Measurements from ENCODE around the gene LRFN2.

Gene LRFN2

DNA sequence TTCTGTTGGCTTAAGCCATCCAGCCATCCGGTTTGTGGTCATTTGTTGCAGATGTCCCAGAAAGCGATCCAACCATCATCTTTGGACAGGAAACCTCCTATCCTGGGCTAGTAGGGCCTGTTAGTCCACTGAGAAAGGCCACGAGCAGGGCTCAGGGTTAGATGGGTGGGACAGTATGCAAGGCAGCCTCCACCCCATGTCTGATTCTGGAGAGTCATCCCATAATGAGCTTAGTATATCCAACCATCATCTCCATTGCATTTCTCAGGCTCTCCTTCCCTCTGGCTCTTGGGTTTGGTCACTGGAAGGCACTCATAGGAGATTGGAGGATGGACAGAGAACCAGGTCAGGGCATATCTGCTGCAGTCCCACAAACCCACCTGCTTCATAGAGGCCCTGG, 117.8 kb downstream of the LRFN2 start:
- DNase-seq = no peak

DNA sequence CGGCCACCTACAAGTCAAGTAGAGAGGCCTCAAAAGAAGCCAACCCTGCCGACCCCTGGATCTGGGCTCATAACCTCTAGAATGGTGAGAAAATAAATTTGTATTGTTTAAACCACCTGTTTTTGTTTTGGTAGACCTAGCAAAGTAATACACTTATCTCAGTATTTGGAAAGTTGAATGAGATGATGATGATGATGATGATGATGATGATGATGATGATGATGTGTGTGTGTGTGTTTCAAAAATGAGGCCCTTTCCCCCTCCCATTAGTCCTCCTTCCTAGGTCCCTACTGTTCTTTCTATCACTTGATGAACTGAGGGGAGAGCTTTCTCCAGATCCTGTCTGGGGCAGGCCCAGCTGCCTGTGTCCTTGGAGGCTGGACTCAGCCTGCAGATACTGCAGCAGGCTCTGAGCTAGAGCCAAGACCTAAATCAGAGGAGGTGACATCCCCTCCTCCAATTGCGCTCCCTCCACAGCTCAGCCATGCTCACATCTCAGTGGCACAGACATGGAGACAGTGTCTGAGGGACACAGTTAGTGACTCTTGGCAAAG, 120.1 kb downstream of the LRFN2 start:
- no peak for DNase-seq

DNA sequence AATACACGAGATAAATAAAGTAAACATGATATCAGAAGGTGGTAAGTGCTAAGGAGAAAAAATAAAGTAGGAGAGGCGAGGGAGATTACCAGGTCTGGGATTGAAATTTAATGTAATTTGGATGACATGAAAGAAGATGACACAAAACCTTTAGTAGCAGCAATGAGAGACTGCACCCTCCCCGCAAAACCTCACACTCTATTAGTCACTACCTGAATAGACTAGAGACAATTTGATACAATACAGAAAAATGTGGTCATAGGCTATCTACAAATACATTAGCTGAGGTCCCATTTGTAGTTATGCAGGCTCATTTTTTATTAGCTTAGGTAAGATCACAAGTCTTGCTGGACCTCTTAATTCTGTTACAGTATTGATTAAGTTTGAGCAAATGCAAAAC, 125.5 kb downstream of the LRFN2 start:
- no peak for DNase-seq

DNA sequence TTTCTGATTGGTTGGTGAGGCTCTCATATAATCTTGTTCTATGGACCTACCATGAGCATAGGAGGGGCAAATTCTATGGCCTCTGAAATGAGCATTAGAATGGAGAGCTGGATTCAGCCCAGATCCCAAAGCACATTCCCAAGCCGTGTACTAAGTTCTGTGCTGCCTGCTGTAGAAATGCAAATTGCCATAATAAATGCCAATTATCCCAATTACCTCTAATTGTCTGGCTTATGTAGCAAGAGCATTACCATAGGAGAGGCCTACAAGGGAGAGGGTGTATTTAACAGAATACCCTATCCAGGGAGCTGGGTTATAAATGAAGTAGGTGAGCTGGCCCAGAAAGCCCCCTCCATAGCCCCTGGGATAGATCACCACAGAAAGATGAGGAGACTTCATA, 126.8 kb downstream of the LRFN2 start:
- no peak for DNase-seq

DNA sequence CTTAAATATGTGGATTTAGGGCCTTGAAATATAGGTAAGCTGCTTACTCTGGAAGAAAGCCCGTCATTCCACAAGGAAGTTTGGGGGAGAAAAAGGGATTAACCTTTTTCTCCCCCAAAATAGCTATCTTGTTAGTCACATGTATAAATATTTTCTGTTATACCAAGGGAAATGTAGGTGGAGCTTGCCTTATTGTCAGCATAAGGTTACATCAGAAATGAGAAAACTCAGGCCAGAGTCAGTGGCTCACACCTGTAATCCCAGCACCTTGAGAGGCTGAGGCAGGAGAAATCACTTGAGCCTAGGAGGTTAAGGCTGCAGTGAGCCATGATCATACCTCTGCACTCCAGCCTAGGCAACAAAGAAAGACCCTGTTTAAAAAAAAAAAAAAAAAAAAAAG, 129.9 kb downstream of the LRFN2 start:
- no peak for DNase-seq

DNA sequence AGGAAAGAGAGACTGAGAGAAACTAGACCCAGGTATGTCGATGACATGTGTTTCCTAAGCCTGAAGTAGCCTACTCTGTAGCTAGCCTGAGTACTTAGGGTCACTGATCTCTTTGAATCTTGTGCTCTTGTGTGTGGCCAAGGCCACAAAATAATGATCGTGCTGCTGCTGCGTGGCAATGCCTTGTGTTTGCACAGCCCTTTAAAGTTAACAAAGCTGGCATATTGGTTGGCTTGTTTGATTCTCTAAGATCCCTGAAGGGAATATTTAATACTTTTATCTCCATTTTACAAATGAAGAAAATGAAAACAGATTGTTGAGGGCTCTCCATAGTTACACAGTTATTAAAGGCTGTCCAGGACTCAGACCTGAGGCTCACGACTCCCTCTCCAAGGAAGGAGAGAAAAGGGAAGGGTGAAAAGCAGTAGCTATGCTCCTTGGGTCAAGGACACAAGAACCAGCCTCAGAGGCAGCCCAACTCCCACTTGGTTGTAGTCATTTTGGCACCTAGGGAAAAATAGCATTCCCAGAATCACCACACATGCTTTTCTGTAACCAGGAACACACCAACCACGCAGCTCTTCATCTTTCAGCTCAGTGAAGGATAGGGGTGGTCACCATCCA, 130.7 kb downstream of the LRFN2 start:
- DNase-seq = no peak

DNA sequence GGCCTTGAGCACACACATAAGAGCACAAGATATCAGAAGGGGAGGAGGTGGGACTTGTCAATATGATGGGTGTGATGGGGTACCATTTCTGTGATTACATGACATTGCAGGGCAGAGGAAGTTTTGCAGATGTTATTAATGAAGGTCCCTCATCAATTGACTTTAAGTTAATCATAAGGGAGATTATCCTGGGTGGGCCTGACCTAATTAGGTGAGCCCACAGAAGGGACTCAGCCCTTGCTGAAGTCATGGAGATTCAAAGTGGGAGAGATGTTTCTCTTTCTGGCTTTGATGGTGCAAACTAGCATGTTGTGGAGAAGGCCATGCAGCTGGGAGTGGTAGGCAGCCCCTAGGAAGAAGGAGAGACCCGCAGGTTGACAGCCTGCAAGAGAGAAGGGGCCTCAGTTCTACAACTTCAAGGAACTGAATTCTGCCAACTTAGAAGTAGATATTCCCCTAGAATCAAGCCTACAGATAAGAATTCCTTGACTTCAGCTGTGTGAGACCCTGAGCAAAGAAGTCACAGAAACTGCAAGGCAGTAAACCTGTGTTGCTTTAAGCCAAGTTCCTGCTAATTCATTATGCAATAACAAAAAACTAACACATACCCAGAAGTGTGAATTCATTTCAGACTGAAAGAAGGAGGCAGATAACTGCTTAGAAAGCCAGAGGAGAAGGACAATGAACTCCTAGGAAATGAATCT, 131.3 kb downstream of the LRFN2 start:
- DNase-seq = no peak

DNA sequence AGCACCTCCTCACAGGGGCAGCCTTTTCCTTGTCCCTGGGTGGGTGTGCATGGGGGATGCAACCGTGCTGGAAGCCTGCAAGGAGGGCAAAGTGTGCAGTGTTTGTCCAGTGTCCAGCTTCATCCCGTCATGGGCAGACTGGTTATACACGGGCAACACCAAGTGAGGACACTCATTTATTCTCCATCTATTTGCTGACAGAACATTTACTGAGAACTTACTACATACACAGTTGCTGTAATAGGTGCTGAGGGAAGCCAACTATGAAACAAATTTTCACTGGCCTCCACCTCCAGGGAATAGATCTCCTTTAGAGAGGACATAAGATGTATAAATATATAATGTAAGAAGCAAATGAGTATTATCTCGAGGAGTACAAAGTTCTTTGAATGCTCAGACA, 136.7 kb downstream of the LRFN2 start:
- DNase-seq = no peak

DNA sequence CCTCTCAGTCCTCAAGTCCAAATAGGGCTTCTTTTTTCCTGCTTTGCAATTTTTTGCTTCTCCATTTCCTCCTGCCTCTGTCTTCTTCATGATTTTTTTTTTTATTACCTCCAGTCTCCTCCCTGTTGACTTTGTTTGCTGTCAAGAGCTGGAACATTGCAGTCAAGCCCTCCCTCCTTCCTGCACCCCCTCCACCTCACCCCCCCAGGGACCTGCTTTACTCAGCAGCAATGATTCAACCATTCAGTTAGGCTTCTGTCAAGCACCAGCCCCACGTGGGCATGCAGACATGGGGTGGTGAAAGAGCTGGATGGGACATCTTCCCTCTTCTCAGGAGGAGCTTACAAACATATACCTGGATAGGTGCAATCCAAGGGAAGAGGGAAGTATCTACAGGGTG, 142.4 kb downstream of the LRFN2 start:
- peak; percentile 32 for DNase-seq

DNA sequence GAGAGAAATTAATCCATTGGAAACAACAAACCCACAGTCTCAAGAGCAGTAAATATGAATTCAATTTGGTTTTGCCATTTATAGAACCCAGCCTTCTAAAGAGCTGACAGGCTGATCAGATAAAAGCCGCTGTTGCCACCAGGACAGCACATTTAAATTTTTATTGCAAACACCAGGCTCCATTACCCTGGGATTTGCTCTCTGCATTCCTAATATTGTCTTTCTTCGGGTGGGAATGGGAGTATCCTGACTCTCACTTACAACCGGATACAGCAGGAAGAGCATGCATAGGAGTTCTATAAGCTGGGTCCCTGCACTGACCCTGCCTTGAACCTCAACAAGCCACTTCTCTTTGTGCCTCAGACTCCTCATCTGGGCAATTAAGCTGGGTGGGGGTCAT, 142.9 kb downstream of the LRFN2 start:
- no peak for DNase-seq

DNA sequence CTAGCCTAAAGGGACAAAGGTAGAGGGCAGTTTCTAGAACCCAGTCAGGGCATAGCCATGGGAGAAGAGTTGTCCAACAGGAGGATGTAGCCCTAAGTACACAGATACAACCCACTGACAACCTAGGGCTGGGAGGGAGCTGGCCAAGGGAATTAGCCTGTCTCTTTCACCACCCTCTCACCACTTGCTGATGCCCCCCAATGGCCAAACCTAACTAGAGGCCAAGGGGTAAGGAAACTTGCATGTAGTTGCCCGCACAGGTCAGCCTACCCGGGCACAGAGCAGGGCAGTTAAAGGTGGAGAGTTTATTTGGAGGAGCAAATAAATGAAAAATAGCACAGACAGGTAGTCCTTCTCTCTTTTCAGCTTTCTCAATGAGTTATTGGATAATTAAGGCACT, 143.3 kb downstream of the LRFN2 start:
- DNase-seq = no peak

DNA sequence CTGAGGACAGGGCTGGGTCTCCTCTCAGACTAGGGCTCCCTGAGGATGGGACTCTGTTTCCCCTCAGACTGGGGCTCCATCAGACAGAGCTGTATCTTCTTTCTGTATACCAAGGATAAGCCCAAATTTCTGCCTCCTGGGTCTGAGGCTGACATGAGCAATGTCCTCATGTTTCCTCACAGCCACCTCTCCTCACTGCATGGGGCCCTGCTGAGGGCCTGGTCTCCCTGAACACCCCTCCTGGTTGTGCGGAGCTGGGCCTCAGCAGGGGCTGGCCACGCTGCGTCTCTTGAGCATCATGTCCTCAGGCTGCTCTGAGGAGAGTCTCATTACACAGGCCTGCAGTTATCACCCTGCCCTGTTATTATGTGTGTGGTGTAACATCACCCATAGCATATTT, 144.6 kb downstream of the LRFN2 start:
- no peak for DNase-seq

DNA sequence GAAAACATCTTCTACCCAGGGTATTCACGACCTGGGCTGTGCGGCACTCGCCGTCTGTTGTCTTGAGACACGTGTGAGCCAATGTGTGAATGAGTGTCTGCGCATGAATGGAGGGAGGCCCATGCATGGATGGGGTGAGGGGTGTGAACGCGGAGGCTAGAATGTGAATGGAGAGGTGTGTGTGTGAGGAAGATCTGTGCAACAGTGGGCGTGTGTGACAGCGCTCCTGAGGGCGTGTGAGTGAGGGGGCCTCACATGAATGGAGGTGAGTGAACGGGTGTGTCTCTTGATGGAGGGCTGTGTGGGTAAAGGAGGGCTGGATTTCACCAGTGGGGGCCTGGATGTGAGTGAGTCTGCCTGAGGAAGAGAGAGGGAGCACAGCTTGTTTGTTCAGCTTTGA, 146.0 kb downstream of the LRFN2 start:
- DNase-seq = no peak

DNA sequence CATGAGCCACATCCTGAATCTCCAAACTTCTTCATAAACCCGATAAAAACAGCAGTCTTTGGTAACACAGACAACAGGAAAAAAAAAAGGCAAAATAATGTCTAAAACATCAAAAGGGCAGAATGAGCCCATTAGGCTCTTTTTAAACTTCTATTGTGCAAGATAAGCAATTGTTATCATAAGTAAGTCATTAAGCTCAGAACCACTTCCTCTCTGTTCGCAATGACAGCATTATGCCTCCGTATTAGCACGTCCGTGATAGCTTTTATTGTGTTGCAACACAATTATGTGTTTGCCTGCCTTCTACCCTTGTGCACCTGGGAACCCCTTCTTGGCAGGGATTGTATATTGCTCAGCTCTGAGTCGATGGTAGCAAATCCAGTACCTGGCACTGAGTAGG, 147.1 kb downstream of the LRFN2 start:
- no peak for DNase-seq

DNA sequence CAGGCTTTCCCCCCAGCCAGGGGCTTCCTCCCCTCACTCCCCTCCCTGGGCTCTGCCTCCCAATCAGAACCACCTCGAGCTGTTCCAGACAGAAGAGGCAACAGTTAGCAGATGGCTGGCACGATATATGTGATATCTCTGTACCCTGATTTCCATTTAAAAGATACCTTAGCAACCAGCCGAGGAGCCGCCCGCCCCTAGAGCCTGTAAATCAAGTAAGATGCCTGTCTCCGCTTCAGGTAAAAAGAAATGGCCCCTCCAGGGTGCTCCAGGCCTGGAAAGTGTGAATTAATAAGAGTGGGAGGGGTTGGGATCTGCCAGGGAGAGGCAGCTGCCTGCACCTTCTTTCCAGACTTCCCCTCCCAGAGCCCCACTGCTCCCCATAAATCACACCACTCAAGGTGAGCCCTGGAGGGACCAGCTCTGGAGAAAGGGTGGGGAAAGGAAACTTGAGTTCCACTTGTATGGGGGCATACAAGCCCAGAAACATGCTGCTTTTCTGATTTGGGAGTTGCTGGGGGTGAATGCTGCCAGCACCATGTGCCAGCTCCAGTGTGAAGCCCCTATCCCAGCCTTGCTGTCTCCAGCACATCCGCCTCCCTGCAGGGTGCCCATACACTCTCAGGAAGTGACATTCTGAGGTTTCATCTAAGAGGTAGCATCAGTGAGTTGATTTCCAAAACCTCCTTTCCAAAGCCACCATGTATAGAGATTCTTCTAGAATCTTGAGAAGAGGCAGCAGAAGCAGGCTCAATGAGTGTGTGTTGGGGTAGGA, 148.0 kb downstream of the LRFN2 start:
- no peak for DNase-seq

DNA sequence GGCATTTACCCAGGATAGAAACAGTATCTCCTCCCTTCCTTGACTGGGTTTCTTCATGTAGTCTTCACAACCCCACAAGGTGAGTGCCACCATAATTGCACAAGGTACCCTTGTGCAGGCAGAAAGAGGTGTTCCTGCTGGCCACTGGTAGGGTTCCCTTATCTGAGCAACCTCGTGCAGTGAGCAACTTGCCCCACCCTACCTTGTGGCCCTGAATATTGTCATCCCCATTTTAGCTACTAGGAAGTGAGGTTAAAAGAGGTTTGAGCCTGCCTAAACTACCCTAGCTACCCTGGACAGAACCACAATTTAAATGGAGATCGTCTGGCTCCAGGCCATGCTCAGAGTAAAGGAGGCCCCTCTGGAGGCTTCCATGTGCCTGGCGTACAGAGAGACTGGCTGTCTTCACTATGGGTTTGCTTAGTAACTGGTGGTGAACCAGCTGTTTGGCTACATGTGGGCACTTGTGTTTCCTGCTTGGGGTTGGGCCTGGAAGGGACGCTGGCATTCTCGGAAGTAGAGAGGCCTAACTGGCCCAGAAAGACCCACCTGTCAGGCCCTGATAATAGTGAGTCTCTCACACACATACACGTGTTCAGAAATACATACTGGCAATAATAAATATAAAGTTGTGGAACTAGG, 148.8 kb downstream of the LRFN2 start:
- no peak for DNase-seq

DNA sequence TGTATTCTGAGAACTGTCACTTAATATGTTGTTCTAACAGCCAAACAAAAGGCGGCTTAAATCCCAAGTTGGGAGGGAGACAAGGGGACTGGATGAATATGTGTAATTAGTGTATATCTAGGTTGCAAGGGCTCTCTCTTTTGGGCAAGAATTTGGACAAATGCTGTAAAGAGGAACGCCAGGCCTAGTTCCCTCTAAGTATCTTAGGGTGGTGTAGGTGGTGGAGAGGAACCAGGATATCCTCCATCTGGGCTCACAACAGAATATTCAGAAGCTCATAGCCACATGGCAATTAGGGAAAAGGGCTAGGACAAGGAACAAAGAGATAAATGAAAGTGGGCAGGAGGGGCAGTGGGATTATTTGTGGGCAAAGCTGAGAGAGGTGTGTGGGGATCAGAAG, 149.5 kb downstream of the LRFN2 start:
- no peak for DNase-seq

DNA sequence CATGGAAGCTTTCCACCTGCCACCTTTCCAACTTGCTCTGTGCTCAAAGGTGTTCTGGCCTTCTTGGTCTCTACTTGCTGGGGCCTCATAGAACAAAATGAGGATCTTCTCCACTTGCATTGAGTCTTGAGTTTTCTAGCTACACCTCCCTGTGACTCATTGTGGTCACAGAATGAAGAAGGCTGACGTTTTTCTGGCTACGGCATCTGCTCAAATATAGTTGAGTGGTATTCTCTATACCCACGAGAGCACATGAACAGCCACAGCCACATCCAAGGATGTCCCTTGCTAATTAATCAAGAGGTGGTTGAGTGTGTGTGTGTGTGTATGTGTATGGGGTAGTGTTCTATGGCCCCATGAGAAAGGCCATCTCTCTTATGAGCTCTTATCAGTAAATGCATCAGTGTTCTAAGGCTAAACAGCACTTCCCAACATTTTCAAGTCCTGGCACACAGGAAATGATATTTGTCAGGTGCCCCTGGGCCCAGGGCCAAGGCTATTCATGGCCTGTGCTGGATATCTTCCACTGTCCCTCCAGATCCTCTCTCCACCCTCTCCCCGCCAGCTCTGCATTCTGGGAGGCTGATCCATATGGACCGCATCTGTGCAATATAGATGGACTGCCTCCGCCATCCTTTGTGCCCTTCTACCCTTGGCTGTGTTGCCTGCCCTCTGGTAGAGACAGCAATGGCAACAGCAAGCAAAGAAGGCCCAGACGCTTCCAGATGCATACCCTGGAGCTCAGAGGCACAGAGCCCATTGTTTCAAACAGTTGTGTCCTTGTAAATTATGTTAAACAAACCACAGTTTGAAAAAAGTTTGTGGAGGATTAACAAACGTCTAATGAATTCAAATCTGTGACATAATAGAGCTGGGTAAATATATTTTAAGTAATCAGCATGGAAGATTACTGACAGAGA, 150.2 kb downstream of the LRFN2 start:
- no peak for DNase-seq

DNA sequence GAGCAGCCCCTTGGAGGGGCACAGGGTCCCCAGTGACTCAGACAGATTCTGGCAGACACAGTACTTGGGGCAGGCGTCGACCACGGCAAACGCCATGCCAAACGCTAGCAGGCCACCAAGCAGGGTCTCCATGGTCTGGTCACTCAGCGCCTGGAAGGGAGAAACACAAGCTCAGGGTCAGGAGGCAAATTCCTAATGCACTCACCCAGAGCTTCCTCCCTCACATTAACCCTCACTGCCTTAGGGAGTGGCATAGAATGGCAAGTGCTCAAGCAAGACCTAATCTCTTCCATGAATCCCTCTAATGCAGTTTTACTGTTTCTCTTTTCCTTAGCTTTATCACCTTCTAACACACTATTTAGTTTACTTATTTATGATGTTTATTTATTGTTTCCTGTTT, 154.2 kb downstream of the LRFN2 start:
- DNase-seq = no peak

DNA sequence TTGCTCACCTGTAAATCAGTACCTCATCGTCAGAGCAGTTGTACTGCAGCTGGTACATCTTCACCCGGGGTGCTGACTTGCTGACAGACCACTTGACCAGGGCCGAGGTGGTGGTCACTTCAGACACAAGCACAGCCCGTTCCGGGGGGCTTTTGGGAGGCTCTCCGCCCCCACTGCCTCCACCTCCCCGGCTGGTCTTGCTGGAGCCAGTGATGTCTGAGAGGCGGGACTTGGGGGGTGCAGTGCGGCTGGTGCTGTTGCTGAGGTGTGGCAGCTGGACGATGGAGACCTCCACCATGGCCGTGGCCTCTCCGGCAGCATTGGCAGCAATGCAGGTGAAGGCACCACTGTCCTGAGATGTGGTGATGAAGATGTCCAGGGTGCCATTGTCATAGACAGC, 155.5 kb downstream of the LRFN2 start:
- DNase-seq = no peak

DNA sequence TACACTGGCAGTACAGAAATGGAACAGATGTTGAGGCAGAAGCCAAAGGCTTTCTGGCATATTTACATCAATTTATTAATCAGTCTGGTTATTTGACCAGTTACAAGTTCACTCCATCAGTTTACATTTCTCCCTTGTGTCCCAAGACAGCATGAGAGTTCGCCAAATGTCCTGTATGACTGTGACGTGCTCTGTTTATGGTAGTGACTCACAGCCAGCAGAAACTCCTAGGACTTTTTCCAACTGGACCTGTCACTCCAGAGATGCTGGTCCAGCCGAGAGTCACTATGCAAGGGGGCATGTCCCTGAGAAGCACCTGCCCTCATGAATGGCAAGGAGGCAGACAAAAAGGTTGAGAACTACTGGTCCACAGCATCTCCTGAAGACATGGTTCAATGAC, 160.0 kb downstream of the LRFN2 start:
- no peak for DNase-seq

DNA sequence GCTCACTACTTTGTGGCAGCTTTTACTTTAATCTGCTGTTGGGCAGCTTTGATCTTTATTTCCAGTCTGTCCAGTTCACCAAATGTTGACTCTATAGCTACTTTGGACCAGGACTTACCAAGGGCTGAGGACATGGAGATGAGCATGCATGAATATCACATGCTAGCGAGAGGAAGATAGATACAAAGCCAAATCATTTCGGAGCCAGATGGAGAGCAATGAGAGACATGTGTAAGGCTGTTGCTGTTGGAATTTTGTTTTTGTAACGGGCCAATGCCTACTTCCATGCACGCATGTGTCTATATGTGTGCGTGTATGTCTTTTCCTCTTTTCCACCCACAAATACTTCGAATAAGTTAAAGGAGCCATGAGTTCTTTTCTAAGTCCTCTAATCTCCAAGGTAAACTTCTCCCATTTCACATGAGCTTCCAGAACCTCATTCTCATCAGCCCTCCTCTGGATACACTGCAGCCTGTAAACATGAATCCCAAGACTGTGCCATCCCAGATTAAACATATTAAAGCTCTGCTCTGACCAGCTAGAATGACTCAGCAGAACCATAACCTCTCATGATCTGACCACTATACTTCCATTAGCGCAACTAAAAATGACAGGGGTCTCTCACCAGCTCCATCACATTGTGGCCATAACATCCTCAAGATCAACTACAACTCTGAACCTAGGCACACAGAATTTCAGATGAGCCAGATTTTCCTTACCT, 160.7 kb downstream of the LRFN2 start:
- no peak for DNase-seq

Measured in GOT3 (cell line).